Measurements from ENCODE around the gene BCL7A. TPM values are rescaled to one million over a fixed set of nuclear protein-coding genes. Genes with fewer than 3 reads are reported as not detected.

Gene BCL7A
- total and polyA plus RNA-seq, 9 of the 15 experiments (the other 6 are each of a cell fraction or from before 2014, with no cell fraction given) = 0.25 to 21.9 (median 14.9) TPM

DNA sequence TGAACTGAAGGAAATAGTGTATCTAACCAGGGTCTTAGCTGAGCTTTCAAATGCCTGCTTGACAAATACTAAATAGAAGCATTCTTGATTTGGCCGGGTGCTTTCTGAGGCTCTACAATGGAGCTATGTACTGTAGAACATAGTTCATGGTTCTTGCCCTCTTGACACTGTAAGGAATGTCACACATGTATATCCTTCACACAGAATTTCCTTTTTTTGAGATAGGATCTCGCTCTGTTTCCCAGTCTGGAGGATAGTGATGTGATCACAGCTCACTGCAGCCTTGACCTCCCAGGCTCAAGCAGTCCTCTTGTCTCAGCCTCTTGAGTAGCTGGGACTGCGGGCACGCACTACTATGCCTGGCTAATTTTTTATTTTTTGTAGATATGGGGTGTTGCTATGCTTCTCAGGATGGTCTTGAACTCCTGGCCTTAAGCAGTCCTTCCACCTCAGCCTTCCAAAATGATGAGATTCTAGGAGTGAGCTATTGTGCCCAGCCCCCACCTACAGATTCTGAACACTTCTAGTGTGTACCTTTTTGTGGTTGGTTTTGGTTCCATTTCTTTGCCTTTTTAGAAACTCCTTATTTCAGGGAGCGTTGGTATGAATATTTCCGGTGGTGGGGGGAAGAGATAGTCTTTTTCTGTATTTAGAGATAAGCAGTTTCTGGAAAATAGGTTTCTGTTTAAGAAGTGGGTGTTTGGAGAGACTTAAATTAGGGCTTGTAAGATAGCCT lies 61.1 kb downstream of the BCL7A start (continued):
- TF ChIP-seq, protein P1, sequence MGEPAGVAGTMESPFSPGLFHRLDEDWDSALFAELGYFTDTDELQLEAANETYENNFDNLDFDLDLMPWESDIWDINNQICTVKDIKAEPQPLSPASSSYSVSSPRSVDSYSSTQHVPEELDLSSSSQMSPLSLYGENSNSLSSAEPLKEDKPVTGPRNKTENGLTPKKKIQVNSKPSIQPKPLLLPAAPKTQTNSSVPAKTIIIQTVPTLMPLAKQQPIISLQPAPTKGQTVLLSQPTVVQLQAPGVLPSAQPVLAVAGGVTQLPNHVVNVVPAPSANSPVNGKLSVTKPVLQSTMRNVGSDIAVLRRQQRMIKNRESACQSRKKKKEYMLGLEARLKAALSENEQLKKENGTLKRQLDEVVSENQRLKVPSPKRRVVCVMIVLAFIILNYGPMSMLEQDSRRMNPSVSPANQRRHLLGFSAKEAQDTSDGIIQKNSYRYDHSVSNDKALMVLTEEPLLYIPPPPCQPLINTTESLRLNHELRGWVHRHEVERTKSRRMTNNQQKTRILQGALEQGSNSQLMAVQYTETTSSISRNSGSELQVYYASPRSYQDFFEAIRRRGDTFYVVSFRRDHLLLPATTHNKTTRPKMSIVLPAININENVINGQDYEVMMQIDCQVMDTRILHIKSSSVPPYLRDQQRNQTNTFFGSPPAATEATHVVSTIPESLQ (CRISPR knock-in tag; IDR thresholded peaks at IDR 0.05) = no peak

DNA sequence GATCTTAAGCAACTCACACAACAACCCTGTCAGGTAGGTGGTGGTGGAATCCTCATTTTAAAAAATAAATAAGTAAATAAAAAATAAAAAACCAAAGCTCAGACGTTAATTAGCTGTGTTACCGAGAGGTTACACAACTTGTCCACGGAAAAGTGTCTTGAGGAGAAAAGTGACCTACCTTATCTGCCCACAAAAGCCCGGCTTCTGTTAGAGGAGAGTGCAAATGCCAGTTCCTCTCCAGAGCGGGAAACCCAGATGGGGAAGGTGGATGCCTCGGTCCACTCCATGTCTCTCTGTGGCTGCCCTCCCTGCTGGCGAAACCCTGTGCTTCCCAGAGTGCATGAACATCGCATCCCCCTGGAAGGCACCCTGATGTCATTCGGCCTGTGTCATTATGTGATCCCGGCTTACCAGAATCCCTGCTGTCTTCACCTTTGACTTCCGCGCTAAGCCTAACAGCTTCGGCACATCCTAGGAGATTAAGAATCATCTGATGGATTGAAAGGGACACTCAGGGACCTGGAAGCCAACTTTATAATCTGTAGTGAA lies 63.2 kb downstream of the BCL7A start:
- Histone ChIP-seq H3K27ac (ENCODE audit: extremely low read depth, low read depth, low read length) (no peak overlapping the region; the same call in 2 of the 3 replicates), H2AFZ (ENCODE audit: low read depth, low read length) (no peak overlapping the region), H3K9me3 (replicated peaks; ENCODE audit: control insufficient read depth, insufficient read depth, low read depth, low read length) (no peaks in the 10 kb centered on the region), H3K9ac (ENCODE audit: insufficient read depth in 1 of 2, low read depth in 2 of 2, low read length in 2 of 2) (peak overlapping the region in 1 of 2 experiments; percentile 22; a peak in 1 of 4 replicates), H3K36me3 (ENCODE audit: control insufficient read depth, insufficient read depth, low read length) (peaks cover 77% of the 10 kb centered on the region), H3K4me3 (no peak overlapping the region), H3K4me1 (replicated peaks in 1 of 2; ENCODE audit: control insufficient read depth in 2 of 2, insufficient read depth in 2 of 2, low read length in 2 of 2) (peaks cover 37 to 73% of the 10 kb centered on the region in 2 experiments; a peak in 4 of 5 replicates), H3K79me2 (ENCODE audit: control insufficient read depth, insufficient read depth, low read length) (peaks cover 100% of the 10 kb centered on the region), H4K20me1 (replicated peaks; ENCODE audit: control insufficient read depth, insufficient read depth, low read length) (peaks cover 19% of the 10 kb centered on the region; the same call in 1 of the 2 replicates), H3K9me1 (ENCODE audit: control insufficient read depth, insufficient read depth, low read length) (peaks cover 2% of the 10 kb centered on the region), H3K4me2 (ENCODE audit: insufficient read depth, low read length) (no peak overlapping the region), H3K27me3 (ENCODE audit: control insufficient read depth in 2 of 2, insufficient read depth in 2 of 2, low read length in 2 of 2) (no peaks in the 10 kb centered on the region)
- CTCF ChIA-PET (ENCODE audit: low intra/inter-chr PET ratio) = no interaction called here
- 91% methylated on average over 13 of the region's 13 CpGs for WGBS (ENCODE audit: insufficient coverage, low coverage, missing lambda C conversion rate)
- FAIRE-seq = no peak
- POLR2A ChIA-PET = interaction anchor here (6.0 kb wide), 1 partner anchor 12 kb away, joined by 75 read pairs; no protein-coding TSS in a partner anchor
- no peak for ATAC-seq
- in situ Hi-C loops (cut with MboI) (no loop called here), intact Hi-C loops (cut with micrococcal nuclease) (no loop called here)
- no TSS peak for BruUV-seq (replicated peaks)
- no peak for DNase-seq (ENCODE audit: extremely low read depth in 1 of 4, low spot score in 3 of 4)
- TF ChIP-seq, protein P2, sequence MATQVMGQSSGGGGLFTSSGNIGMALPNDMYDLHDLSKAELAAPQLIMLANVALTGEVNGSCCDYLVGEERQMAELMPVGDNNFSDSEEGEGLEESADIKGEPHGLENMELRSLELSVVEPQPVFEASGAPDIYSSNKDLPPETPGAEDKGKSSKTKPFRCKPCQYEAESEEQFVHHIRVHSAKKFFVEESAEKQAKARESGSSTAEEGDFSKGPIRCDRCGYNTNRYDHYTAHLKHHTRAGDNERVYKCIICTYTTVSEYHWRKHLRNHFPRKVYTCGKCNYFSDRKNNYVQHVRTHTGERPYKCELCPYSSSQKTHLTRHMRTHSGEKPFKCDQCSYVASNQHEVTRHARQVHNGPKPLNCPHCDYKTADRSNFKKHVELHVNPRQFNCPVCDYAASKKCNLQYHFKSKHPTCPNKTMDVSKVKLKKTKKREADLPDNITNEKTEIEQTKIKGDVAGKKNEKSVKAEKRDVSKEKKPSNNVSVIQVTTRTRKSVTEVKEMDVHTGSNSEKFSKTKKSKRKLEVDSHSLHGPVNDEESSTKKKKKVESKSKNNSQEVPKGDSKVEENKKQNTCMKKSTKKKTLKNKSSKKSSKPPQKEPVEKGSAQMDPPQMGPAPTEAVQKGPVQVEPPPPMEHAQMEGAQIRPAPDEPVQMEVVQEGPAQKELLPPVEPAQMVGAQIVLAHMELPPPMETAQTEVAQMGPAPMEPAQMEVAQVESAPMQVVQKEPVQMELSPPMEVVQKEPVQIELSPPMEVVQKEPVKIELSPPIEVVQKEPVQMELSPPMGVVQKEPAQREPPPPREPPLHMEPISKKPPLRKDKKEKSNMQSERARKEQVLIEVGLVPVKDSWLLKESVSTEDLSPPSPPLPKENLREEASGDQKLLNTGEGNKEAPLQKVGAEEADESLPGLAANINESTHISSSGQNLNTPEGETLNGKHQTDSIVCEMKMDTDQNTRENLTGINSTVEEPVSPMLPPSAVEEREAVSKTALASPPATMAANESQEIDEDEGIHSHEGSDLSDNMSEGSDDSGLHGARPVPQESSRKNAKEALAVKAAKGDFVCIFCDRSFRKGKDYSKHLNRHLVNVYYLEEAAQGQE (IDR thresholded peaks at IDR 0.05; ENCODE audit: borderline replicate concordance) = no peak
- TF ChIP-seq, protein P2 (CRISPR knock-in tag; IDR thresholded peaks at IDR 0.05; ENCODE audit: low read depth) = no peak
- no peak for TF ChIP-seq ETV1 (tag; conservative IDR thresholded peaks at IDR 0.05; ENCODE audit: low read depth)
- TF ChIP-seq, protein P3, sequence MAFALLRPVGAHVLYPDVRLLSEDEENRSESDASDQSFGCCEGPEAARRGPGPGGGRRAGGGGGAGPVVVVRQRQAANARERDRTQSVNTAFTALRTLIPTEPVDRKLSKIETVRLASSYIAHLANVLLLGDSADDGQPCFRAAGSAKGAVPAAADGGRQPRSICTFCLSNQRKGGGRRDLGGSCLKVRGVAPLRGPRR (CRISPR knock-in tag; IDR thresholded peaks at IDR 0.05) = no peak
